Endothelial cell of hepatic sinusoid (primary cell): ENCODE results near the gene CEP72.
"Not testable (repeated sequence)": the region's sequence is repeated elsewhere in the genome, so short reads cannot be mapped to it uniquely, and the experiment has no call there.

ENCODE experiments used
- in situ Hi-C: cut with HindIII; loops from 2 replicates; pipeline ENCODE4 v1.10.0; 2017; ENCODE audit warnings: low sequenced_read_pairs

CEP72 gene

GRCh38 chr5:612498-613424 is 621 bp downstream of the CEP72 start:
- in situ Hi-C loops: no loop called here

- in situ Hi-C loops: no loop called here
Measured at GRCh38 chr5:616484-617039, 4.4 kb downstream of the CEP72 start.

GRCh38 chr5:617896-618295 is 5.8 kb downstream of the CEP72 start:
- in situ Hi-C loops: no loop called here

- in situ Hi-C loops: no loop called here
Measured at GRCh38 chr5:618450-618849, 6.3 kb downstream of the CEP72 start.

GRCh38 chr5:619444-619843 is 7.3 kb downstream of the CEP72 start:
- in situ Hi-C loops: no loop called here

- in situ Hi-C loops: no loop called here
Measured at GRCh38 chr5:620152-620551, 8.0 kb downstream of the CEP72 start.

- in situ Hi-C loops: no loop called here
Measured at GRCh38 chr5:620586-621180, 8.5 kb downstream of the CEP72 start.

GRCh38 chr5:621341-621761 is 9.2 kb downstream of the CEP72 start:
- in situ Hi-C loops: no loop called here

GRCh38 chr5:622359-622758 is 10.2 kb downstream of the CEP72 start:
- in situ Hi-C loops: no loop called here

GRCh38 chr5:622946-623522 is 10.9 kb downstream of the CEP72 start:
- in situ Hi-C loops: no loop called here

- in situ Hi-C loops: no loop called here
Measured at GRCh38 chr5:623531-623930, 11.4 kb downstream of the CEP72 start.

- in situ Hi-C loops: no loop called here
Measured at GRCh38 chr5:624118-624950, 12.2 kb downstream of the CEP72 start.

- in situ Hi-C loops: no loop called here
Measured at GRCh38 chr5:624951-625230, 12.8 kb downstream of the CEP72 start.

- in situ Hi-C loops: no loop called here
Measured at GRCh38 chr5:625516-625915, 13.4 kb downstream of the CEP72 start.

- in situ Hi-C loops: no loop called here
Measured at GRCh38 chr5:626850-627249, 14.7 kb downstream of the CEP72 start.

GRCh38 chr5:627840-628239 is 15.7 kb downstream of the CEP72 start:
- in situ Hi-C loops: no loop called here

GRCh38 chr5:628351-629205 is 16.4 kb downstream of the CEP72 start:
- in situ Hi-C loops: not testable (repeated sequence)

GRCh38 chr5:633501-633955 is 21.4 kb downstream of the CEP72 start:
- in situ Hi-C loops: no loop called here

GRCh38 chr5:634191-634590 is 22.1 kb downstream of the CEP72 start:
- in situ Hi-C loops: no loop called here
